ENCODE measurements around the gene WDFY2. TPM values are rescaled to one million over a fixed set of nuclear protein-coding genes. Genes with fewer than 3 reads are reported as not detected.
A peak's percentile ranks its signal among the peaks of the same experiment; 100 is the strongest.
"Not testable (repeated sequence)": the region's sequence is repeated elsewhere in the genome, so short reads cannot be mapped to it uniquely, and the experiment has no call there.

Gene WDFY2
- total and polyA plus RNA-seq, 5 donors from 2014 or later, result 4.0 to 26.2 (median 4.9) TPM

DNA sequence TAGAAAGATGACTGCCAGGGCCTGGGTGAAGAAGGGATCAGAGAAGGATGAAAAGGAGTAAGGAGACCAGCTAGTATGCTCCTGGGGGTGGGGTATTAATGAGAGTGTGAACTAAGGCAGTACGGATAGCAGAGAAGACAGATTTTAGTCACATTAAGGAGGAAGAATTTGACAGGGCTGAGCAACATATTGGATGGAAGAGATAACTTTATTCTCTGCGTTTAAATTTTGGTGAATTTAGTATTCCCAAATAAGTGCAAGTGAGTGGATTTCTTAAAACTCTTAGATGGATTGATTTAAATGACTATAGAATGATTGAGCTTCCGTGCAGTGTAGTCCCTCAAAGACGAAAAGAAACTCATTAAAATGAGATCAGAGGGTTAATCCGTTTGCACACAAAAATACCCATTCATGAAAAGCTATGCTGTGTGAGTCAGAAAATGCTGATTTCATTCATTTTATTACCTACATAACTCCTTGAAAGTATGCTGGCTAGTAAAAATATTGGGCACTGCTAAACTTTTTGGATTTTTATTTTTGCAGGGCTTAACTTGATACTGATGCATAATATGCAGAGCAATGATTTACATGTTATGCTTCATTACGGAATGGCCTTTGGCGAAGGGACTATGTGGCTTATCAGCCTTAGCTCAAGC, 54.1 kb downstream of the WDFY2 start:
- peaks cover 34 to 49% (median 42%) of the 10 kb centered on the region in 4 donors for H3K4me1 Mint-ChIP-seq
- peak overlapping the region in 2 of 3 donors; percentile 2 to 3 for H3K27ac Mint-ChIP-seq

DNA sequence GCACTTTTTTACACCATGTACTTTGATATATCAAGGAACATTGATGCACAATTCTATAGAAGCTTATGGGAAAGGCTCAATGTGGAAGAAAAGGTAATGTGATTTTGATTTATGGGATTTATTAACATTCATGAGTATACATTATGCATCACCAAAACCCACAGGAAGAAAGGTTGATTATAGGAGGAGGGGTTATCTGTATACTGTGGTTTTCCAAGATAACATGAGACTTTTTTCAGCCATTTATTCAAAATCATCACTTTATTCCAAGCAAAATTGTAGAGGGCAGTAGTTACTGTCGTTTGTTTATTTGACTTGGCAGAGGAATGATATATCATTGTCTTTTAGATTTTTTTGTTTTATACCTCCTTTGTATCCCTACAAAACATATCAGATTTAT, 54.9 kb downstream of the WDFY2 start:
- ATAC-seq (ENCODE audit: low read depth in 2 of 2) (no peak), DNase-seq (no peak)
- Histone ChIP-seq H3K27ac (ENCODE audit: insufficient read depth, low read length, poor library complexity, severe bottlenecking) (no peak overlapping the region), H3K27me3 (ENCODE audit: control insufficient read depth, insufficient read depth, low read length) (no peaks in the 10 kb centered on the region), H3K4me1 (ENCODE audit: control insufficient read depth, insufficient read depth, low read length, poor library complexity, severe bottlenecking) (peaks cover 26% of the 10 kb centered on the region), H3K4me3 (ENCODE audit: low read depth, low read length) (no peak overlapping the region), H3K36me3 (ENCODE audit: control insufficient read depth, insufficient read depth, low read length) (no peaks in the 10 kb centered on the region), H3K9me3 (ENCODE audit: control insufficient read depth in 2 of 2, low read length in 2 of 2) (no peaks in the 10 kb centered on the region)
- peak overlapping the region in 1 of 3 donors; percentile 31 for H3K27ac Mint-ChIP-seq
- H3K27me3 Mint-ChIP-seq, result no peaks in the 10 kb centered on the region
- H3K9me3 Mint-ChIP-seq, result no peaks in the 10 kb centered on the region
- peaks cover 34 to 56% (median 46%) of the 10 kb centered on the region in 4 donors for H3K4me1 Mint-ChIP-seq
- peaks cover 12% of the 10 kb centered on the region for H3K36me3 Mint-ChIP-seq
- no peak overlapping the region for H3K4me3 Mint-ChIP-seq

More for the DNA sequence above, 54.1 kb downstream of the WDFY2 start:
- Histone ChIP-seq H3K4me1 (ENCODE audit: control insufficient read depth, insufficient read depth, low read length, poor library complexity, severe bottlenecking) (peaks cover 18% of the 10 kb centered on the region), H3K27me3 (ENCODE audit: control insufficient read depth, insufficient read depth, low read length) (no peaks in the 10 kb centered on the region), H3K36me3 (ENCODE audit: control insufficient read depth, insufficient read depth, low read length) (no peaks in the 10 kb centered on the region), H3K4me3 (ENCODE audit: low read depth, low read length) (no peak overlapping the region), H3K27ac (ENCODE audit: insufficient read depth, low read length, poor library complexity, severe bottlenecking) (no peak overlapping the region), H3K9me3 (ENCODE audit: control insufficient read depth in 2 of 2, low read length in 2 of 2) (no peaks in the 10 kb centered on the region)
- DNase-seq (no peak), ATAC-seq (ENCODE audit: low read depth in 2 of 2) (no peak)
- Mint-ChIP-seq H3K4me3 (no peak overlapping the region), H3K9me3 (no peaks in the 10 kb centered on the region), H3K36me3 (peaks cover 8% of the 10 kb centered on the region), H3K27me3 (no peaks in the 10 kb centered on the region)

DNA sequence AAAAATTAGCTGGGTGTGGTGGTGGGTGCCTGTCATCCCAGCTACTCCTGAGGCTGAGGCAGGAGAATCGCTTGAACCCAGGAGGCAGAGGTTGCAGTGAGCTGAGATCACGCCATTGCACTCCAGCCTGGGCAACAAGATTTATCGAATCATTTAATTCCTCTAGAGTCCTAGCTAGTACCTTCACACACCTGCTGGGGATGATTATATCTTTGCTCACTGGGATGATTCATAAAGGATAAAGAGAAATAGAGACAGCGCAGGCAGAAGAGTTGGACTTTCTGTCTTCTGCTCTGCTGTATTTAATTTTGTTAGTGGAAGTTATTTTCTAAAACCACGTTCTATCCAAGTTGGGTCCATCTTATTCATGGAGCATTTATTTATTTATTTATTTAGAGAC, 56.4 kb downstream of the WDFY2 start:
- not testable (repeated sequence) for ATAC-seq (ENCODE audit: low read depth in 2 of 2); H3K27me3 Mint-ChIP-seq

DNA sequence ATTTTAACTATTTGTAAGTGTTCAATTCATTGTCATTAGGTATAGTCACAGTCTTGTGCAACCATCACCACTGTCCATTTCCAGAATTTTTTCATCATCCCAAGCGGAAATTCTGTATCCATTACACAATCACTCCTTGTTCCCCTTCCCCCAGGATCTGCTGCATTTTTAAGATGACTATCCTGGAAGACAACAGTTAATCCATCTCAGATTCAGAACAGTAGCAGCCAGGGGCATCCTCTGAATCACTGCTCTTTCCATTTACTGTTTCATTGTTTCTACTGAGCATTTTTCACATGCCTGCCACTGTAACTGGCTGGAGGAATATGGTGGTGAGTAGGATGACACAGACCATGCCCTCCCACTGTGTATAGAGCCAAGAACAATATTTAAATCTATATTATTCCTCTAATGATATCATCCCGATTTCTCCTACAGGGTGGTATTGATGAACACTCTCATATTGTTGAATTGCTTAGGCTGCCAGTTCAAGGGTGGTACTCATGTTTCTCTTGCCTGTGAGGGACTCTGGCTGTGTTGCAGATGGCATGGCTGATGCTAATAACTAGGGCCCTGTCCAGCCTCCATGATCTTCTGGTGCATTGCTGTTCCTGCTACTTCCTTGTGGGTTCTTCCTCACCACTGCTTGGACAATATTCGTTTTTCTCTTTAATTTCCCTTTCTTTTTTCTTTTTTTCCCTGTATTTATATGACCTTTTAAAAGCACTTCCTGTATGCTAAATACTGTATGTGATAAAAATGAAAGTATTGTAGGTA, 59.0 kb downstream of the WDFY2 start:
- Mint-ChIP-seq H3K27ac (peak overlapping the region; percentile 93 to 100 (median 99)), H3K4me1 (peaks cover 39 to 56% (median 51%) of the 10 kb centered on the region in 4 donors), H3K4me3 (peak overlapping the region; percentile 58 to 83 (median 76)), H3K27me3 (no peaks in the 10 kb centered on the region), H3K36me3 (peaks cover 5% of the 10 kb centered on the region), H3K9me3 (no peaks in the 10 kb centered on the region)
- ATAC-seq (ENCODE audit: low read depth in 2 of 2), result no peak
- H3K4me3 ChIP-seq (ENCODE audit: low read depth, low read length), result peak overlapping the region; percentile 75
- no peaks in the 10 kb centered on the region for H3K9me3 ChIP-seq (ENCODE audit: control insufficient read depth in 2 of 2, low read length in 2 of 2)
- no peaks in the 10 kb centered on the region for H3K27me3 ChIP-seq (ENCODE audit: control insufficient read depth, insufficient read depth, low read length)
- H3K27ac ChIP-seq (ENCODE audit: insufficient read depth, low read length, poor library complexity, severe bottlenecking), result peak overlapping the region; percentile 93
- peak in 1 of 3 donors; percentile 11 for DNase-seq
- no peaks in the 10 kb centered on the region for H3K36me3 ChIP-seq (ENCODE audit: control insufficient read depth, insufficient read depth, low read length)
- H3K4me1 ChIP-seq (ENCODE audit: control insufficient read depth, insufficient read depth, low read length, poor library complexity, severe bottlenecking), result peaks cover 44% of the 10 kb centered on the region

More for the DNA sequence above, 56.4 kb downstream of the WDFY2 start:
- H3K9me3 Mint-ChIP-seq; H3K27me3 ChIP-seq (ENCODE audit: control insufficient read depth, insufficient read depth, low read length); DNase-seq; H3K36me3 Mint-ChIP-seq; H3K27ac ChIP-seq (ENCODE audit: insufficient read depth, low read length, poor library complexity, severe bottlenecking); H3K4me3 Mint-ChIP-seq; H3K27ac Mint-ChIP-seq; H3K36me3 ChIP-seq (ENCODE audit: control insufficient read depth, insufficient read depth, low read length); H3K9me3 ChIP-seq (ENCODE audit: control insufficient read depth in 2 of 2, low read length in 2 of 2); H3K4me3 ChIP-seq (ENCODE audit: low read depth, low read length): not testable (repeated sequence)
- peaks cover 28% of the 10 kb centered on the region for H3K4me1 ChIP-seq (ENCODE audit: control insufficient read depth, insufficient read depth, low read length, poor library complexity, severe bottlenecking)
- peaks cover 30 to 62% (median 49%) of the 10 kb centered on the region in 4 donors for H3K4me1 Mint-ChIP-seq

DNA sequence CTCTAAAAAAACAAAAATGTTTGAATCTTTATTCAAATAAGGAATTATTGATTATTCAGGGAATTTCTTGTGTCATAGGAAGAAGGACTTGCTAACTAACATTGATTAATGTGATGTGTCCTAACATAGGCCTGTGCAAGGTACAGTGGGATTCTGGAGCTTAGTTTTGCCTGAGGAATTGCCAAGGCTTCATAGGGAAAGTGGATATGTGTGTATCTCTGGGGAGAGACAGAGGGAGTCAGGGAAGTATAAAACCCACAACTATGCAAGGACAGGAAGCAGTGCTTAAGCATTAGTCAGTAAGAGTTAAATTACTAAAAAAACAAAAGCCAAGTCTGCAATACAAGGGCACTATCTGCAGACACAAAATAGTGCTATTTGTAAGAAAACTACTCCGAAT, 59.6 kb downstream of the WDFY2 start:
- Mint-ChIP-seq H3K27ac (peak overlapping the region; percentile 93 to 100 (median 99)), H3K9me3 (no peaks in the 10 kb centered on the region), H3K4me3 (peak overlapping the region; percentile 58 to 83 (median 76)), H3K36me3 (peaks cover 4% of the 10 kb centered on the region), H3K4me1 (peaks cover 40 to 56% (median 49%) of the 10 kb centered on the region in 4 donors), H3K27me3 (no peaks in the 10 kb centered on the region)
- ATAC-seq (ENCODE audit: low read depth in 2 of 2) (no peak), DNase-seq (peak in 1 of 3 donors; percentile 28)
- no peaks in the 10 kb centered on the region for H3K27me3 ChIP-seq (ENCODE audit: control insufficient read depth, insufficient read depth, low read length)
- no peaks in the 10 kb centered on the region for H3K36me3 ChIP-seq (ENCODE audit: control insufficient read depth, insufficient read depth, low read length)
- H3K4me1 ChIP-seq (ENCODE audit: control insufficient read depth, insufficient read depth, low read length, poor library complexity, severe bottlenecking), result peaks cover 44% of the 10 kb centered on the region
- H3K4me3 ChIP-seq (ENCODE audit: low read depth, low read length), result peak overlapping the region; percentile 75
- no peaks in the 10 kb centered on the region for H3K9me3 ChIP-seq (ENCODE audit: control insufficient read depth in 2 of 2, low read length in 2 of 2)
- H3K27ac ChIP-seq (ENCODE audit: insufficient read depth, low read length, poor library complexity, severe bottlenecking), result peak overlapping the region; percentile 93

- H3K4me1 Mint-ChIP-seq, result peaks cover 40 to 56% (median 45%) of the 10 kb centered on the region in 4 donors
- H3K9me3 Mint-ChIP-seq, result peaks cover 0 to 1% (median 0%) of the 10 kb centered on the region in 7 donors
- H3K27me3 Mint-ChIP-seq, result no peaks in the 10 kb centered on the region
- H3K27me3 ChIP-seq (ENCODE audit: control insufficient read depth, insufficient read depth, low read length), result no peaks in the 10 kb centered on the region
- H3K9me3 ChIP-seq (ENCODE audit: control insufficient read depth in 2 of 2, low read length in 2 of 2), result no peaks in the 10 kb centered on the region
- H3K27ac ChIP-seq (ENCODE audit: insufficient read depth, low read length, poor library complexity, severe bottlenecking), result peak overlapping the region; percentile 93
- DNase-seq, result no peak
- no peaks in the 10 kb centered on the region for H3K36me3 ChIP-seq (ENCODE audit: control insufficient read depth, insufficient read depth, low read length)
- H3K36me3 Mint-ChIP-seq, result peaks cover 4% of the 10 kb centered on the region
- peak overlapping the region; percentile 75 for H3K4me3 ChIP-seq (ENCODE audit: low read depth, low read length)
- H3K27ac Mint-ChIP-seq, result peak overlapping the region; percentile 93 to 100 (median 99)
- ATAC-seq (ENCODE audit: low read depth in 2 of 2), result peak; percentile 7 to 21
- H3K4me3 Mint-ChIP-seq, result peak overlapping the region; percentile 27 to 94 (median 70)
- peaks cover 44% of the 10 kb centered on the region for H3K4me1 ChIP-seq (ENCODE audit: control insufficient read depth, insufficient read depth, low read length, poor library complexity, severe bottlenecking)
Observed at GRCh38 chr13:51644654-51645053, 60.4 kb downstream of the WDFY2 start.

GRCh38 chr13:51645154-51645650, 60.9 kb downstream of the WDFY2 start:
- Histone ChIP-seq H3K27me3 (ENCODE audit: control insufficient read depth, insufficient read depth, low read length) (no peaks in the 10 kb centered on the region), H3K36me3 (ENCODE audit: control insufficient read depth, insufficient read depth, low read length) (no peaks in the 10 kb centered on the region), H3K4me3 (ENCODE audit: low read depth, low read length) (peak overlapping the region; percentile 75), H3K4me1 (ENCODE audit: control insufficient read depth, insufficient read depth, low read length, poor library complexity, severe bottlenecking) (peaks cover 44% of the 10 kb centered on the region), H3K27ac (ENCODE audit: insufficient read depth, low read length, poor library complexity, severe bottlenecking) (peak overlapping the region; percentile 93), H3K9me3 (ENCODE audit: control insufficient read depth in 2 of 2, low read length in 2 of 2) (no peaks in the 10 kb centered on the region)
- H3K9me3 Mint-ChIP-seq, result peaks cover 0 to 1% (median 0%) of the 10 kb centered on the region in 7 donors
- no peaks in the 10 kb centered on the region for H3K27me3 Mint-ChIP-seq
- DNase-seq (peak; percentile 32 to 82 (median 62)), ATAC-seq (ENCODE audit: low read depth in 2 of 2) (peak; percentile 70)
- peak overlapping the region; percentile 27 to 94 (median 70) for H3K4me3 Mint-ChIP-seq
- H3K4me1 Mint-ChIP-seq, result peaks cover 40 to 56% (median 45%) of the 10 kb centered on the region in 4 donors
- H3K27ac Mint-ChIP-seq, result peak overlapping the region; percentile 93 to 100 (median 99)
- H3K36me3 Mint-ChIP-seq, result peaks cover 4% of the 10 kb centered on the region
